Activated CD8-positive, alpha-beta memory T cell treated with anti-CD3 and anti-CD28 coated beads, Interleukin-2, amount 50 U/mL, for 48 hours (primary cell): Measurements from ENCODE around the gene CHST7.

Source experiments
- DNase-seq: peaks from one replicate; pipeline ENCODE4 v3.0.0-alpha.2; 2020

CHST7 gene

GRCh38 chrX:46573892-46574773, 568 bp downstream of the CHST7 start:
- peak; percentile 71 for DNase-seq

GRCh38 chrX:46574774-46575381, 1.3 kb downstream of the CHST7 start:
- peak; percentile 58 for DNase-seq

- DNase-seq: no peak
Observed at GRCh38 chrX:46575586-46575985, 2.0 kb downstream of the CHST7 start.

- DNase-seq: no peak
Observed at GRCh38 chrX:46575991-46576392, 2.4 kb downstream of the CHST7 start.

GRCh38 chrX:46576458-46576857, 2.9 kb downstream of the CHST7 start:
- no peak for DNase-seq

- DNase-seq: no peak
Observed at GRCh38 chrX:46577221-46578005, 3.8 kb downstream of the CHST7 start.

- DNase-seq: no peak
Observed at GRCh38 chrX:46579250-46579649, 5.7 kb downstream of the CHST7 start.

- no peak for DNase-seq
Observed at GRCh38 chrX:46580613-46581012, 7.0 kb downstream of the CHST7 start.

- DNase-seq: no peak
Observed at GRCh38 chrX:46582325-46582724, 8.8 kb downstream of the CHST7 start.

- no peak for DNase-seq
Observed at GRCh38 chrX:46582966-46583365, 9.4 kb downstream of the CHST7 start.

GRCh38 chrX:46584736-46585135, 11.2 kb downstream of the CHST7 start:
- no peak for DNase-seq

- DNase-seq: no peak
Observed at GRCh38 chrX:46587158-46587557, 13.6 kb downstream of the CHST7 start.

- DNase-seq: no peak
Observed at GRCh38 chrX:46587753-46588171, 14.2 kb downstream of the CHST7 start.

GRCh38 chrX:46588263-46588662, 14.7 kb downstream of the CHST7 start:
- DNase-seq: no peak

- no peak for DNase-seq
Observed at GRCh38 chrX:46589977-46590723, 16.6 kb downstream of the CHST7 start.

GRCh38 chrX:46595084-46595483, 21.5 kb downstream of the CHST7 start:
- no peak for DNase-seq

GRCh38 chrX:46597208-46597607, 23.6 kb downstream of the CHST7 start:
- no peak for DNase-seq

GRCh38 chrX:46597771-46598170, 24.2 kb downstream of the CHST7 start:
- DNase-seq: no peak

- no peak for DNase-seq
Observed at GRCh38 chrX:46599051-46599560, 25.5 kb downstream of the CHST7 start.

- no peak for DNase-seq
Observed at GRCh38 chrX:46601283-46601682, 27.7 kb downstream of the CHST7 start.

GRCh38 chrX:46602468-46603102, 29.0 kb downstream of the CHST7 start:
- DNase-seq: no peak

GRCh38 chrX:46607916-46608315, 34.4 kb downstream of the CHST7 start:
- no peak for DNase-seq
